Aorta (tissue), 5 donors: ENCODE data around the gene CLIP4. TPM values are rescaled to one million over a fixed set of nuclear protein-coding genes. Genes with fewer than 3 reads are reported as not detected.

ENCODE experiments used
- ATAC-seq: fragments of 200-7000 bp; cut with Tn5 transposase; one replicate; pipeline ENCODE4 v1.9.1; 2022; ENCODE audit warnings: moderate library complexity; ENCODE audit not compliant: low FRiP score
- DNase-seq, 2 donors: peaks; one replicate each; pipeline ENCODE4 v3.0.0-alpha.2; 2020
- H3K27ac ChIP-seq, 2 donors: one replicate each; pipeline ENCODE4 v1.5.1; 2013; ENCODE audit warnings: low read length in 2 of 2, mild to moderate bottlenecking in 2 of 2, moderate library complexity in 2 of 2, control low read depth in 1 of 2, inconsistent platforms in 1 of 2, low read depth in 1 of 2
- H3K27me3 ChIP-seq, 2 donors: one replicate each; pipeline ENCODE4 v1.6.1; 2013; ENCODE audit warnings: control low read depth in 1 of 2, low read length in 1 of 2, mild to moderate bottlenecking in 1 of 2, moderate library complexity in 1 of 2; ENCODE audit not compliant: insufficient read depth in 2 of 2, control insufficient read depth in 1 of 2
- H3K36me3 ChIP-seq, 2 donors: one replicate each; pipeline ENCODE4 v1.6.1; 2013; ENCODE audit warnings: control low read depth in 1 of 2, low read length in 1 of 2, mild to moderate bottlenecking in 1 of 2; ENCODE audit not compliant: insufficient read depth in 2 of 2, control insufficient read depth in 1 of 2
- H3K4me1 ChIP-seq, 2 donors: one replicate each; pipeline ENCODE4 v1.6.1; 2013; ENCODE audit warnings: low read length in 2 of 2, control low read depth in 1 of 2, mild to moderate bottlenecking in 1 of 2, moderate library complexity in 1 of 2; ENCODE audit not compliant: insufficient read depth in 2 of 2, control insufficient read depth in 1 of 2
- H3K4me3 ChIP-seq, 2 donors: one replicate each; pipeline ENCODE4 v1.5.1; 2013; ENCODE audit warnings: low read length in 2 of 2, control low read depth in 1 of 2, mild to moderate bottlenecking in 1 of 2
- H3K9me3 ChIP-seq: one replicate; pipeline ENCODE4 v1.6.1; 2013; ENCODE audit warnings: mild to moderate bottlenecking, low read length; ENCODE audit not compliant: control insufficient read depth
- WGBS, 2 donors: extraction: QIAGEN DNeasy Blood & Tissue Kit; methylation state at CpG; one replicate each; pipeline ENCODE4 v1.1.7; 2013; 5-methylcytosine and 5-hydroxymethylcytosine counted together
- intact Hi-C, 2 donors: fragments of 100-400 bp; cut with DNase I; formaldehyde crosslinking; loops; one replicate each; pipeline versions ENCODE4 v1.14.2 to v1.15.0; 2022
- polyA plus RNA-seq, 2 donors: library from polyadenylated mRNA; stranded (reverse); fragments of 200-250 nt; gene quantifications; one replicate each; pipeline ENCODE4 v1.2.3, GENCODE V29; 2013
- total RNA-seq, 2 donors: library from RNA; stranded (reverse); fragmentation: NEBNext Ultra II Directional; extraction: Animal tissue kit (Norgen Biotek cat#: 25700); gene quantifications; one replicate each; pipeline ENCODE4 v1.2.1, GENCODE V29; 2021
- donor health status: healthy with polysubstance abuse.
- donor health status: Bipolar disorder and iron deficiency.
- donor health status: DM: no; HTN: no; CAD: no.
- donor health status: DM: no; HTN: no; CAD: no.
- donor health status: DM: yes; HTN: yes; CAD: no.

Gene CLIP4
- total and polyA plus RNA-seq, 4 donors: 7.6 to 52.3 (median 31.8) TPM

DNA sequence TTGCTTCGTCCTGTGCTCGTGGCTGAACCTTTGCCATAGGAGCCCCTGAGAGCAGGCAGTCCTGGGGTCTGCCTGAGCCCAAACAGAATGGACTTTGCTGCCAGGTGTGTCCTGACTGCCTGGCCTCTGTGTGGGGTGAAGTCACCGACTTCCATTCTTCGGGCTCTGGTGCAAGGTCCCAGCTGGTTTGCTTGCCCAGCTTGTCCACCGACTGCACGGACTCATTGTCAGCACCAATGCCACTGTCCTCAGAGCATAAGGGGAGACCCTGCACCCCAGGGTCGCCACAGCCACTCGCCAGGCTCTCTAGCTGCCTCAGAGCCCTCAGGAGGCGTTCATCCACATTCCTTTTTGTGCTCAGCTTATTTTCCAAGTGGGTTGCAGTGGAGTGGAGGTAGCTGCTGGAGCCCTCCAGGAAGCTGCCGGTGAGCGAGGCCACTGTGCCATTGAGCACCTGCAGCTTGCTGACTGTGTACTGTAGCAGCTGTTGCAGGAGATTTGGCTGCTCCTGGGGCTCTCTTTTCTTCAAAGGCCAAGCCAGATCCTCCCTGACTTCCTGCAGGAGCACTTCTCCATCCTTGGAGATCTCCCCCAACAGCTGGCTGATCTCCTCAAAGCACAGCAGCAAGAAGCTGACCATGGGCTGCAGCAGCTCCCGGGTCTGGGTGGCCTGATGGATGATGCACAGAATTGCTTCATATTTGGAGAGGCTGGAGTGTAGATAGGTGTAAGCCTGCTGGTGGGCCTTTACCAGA lies 42.1 kb upstream of the CLIP4 start:
- H3K27ac ChIP-seq: no peak overlapping the region
- H3K36me3 ChIP-seq: no peaks in the 10 kb centered on the region
- DNase-seq (no peak), ATAC-seq (no peak)
- H3K27me3 ChIP-seq: no peaks in the 10 kb centered on the region
- H3K4me1 ChIP-seq: no peaks in the 10 kb centered on the region
- 84 to 88% methylated on average over 12 of the region's 12 CpGs for WGBS, 2 donors
- H3K4me3 ChIP-seq: no peak overlapping the region
- intact Hi-C loops: no loop called here
- H3K9me3 ChIP-seq: peaks cover 2% of the 10 kb centered on the region

DNA sequence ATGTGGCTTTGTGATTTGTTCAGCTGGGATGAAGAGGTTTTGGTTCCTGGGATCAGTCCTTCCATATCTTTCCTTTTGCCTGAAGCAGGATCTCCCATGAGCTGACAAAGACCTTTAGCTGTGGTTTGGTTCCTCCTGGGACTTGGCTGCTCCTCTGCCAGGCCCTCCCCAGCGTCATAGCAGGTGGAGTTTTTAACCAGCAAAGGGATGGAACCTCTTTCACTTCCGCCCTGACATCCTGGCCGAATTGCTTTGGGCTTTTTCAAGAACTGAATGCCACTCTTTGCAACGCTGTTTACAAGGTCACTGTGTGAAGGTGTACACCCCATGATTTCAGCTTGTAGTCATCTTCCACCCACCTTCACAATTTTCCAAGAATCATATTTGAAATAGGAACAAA lies 41.3 kb upstream of the CLIP4 start:
- Histone ChIP-seq H3K4me3 (no peak overlapping the region), H3K4me1 (no peaks in the 10 kb centered on the region), H3K27me3 (no peaks in the 10 kb centered on the region), H3K9me3 (peaks cover 2% of the 10 kb centered on the region), H3K36me3 (no peaks in the 10 kb centered on the region), H3K27ac (no peak overlapping the region)
- ATAC-seq (no peak), DNase-seq (no peak)
- WGBS, 2 donors: 79 to 84% methylated on average over 4 of the region's 4 CpGs
- intact Hi-C loops: no loop called here

DNA sequence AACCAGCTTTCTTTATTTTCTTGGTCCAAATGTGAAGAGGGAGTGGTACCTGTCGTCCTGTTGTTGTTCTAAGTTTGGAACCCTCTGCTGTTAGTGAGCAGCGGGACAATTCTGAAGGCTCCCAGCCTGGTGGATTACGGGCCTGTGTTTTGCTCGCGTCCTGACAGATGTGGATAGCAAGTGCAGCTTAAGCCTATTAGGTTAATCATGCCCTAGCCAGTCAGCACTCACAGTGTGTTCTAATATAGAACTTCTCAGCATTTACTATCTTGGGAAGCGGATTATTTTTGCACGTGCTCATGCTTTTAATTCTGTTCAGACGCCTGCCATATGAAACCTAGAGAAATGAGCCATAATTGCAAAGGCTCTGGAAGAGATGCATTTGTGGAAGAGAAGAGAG lies 40.8 kb upstream of the CLIP4 start, which contains the start of gene PCARE:
Gene PCARE, minus strand, starts transcription at position 113 of the 400 bp plus-strand sequence. CDS start 262 bp downstream, outside the sequence.
- DNase-seq: no peak
- no peaks in the 10 kb centered on the region for H3K27me3 ChIP-seq
- no peaks in the 10 kb centered on the region for H3K4me1 ChIP-seq
- H3K9me3 ChIP-seq: peaks cover 6% of the 10 kb centered on the region
- ATAC-seq: no peak
- H3K27ac ChIP-seq: no peak within 1 kb of the TSS
- 83 to 86% methylated on average over 8 of the region's 8 CpGs for WGBS, 2 donors
- intact Hi-C loops: no loop called here
- no peak within 1 kb of the TSS for H3K4me3 ChIP-seq
- no peaks in the 10 kb centered on the region for H3K36me3 ChIP-seq

DNA sequence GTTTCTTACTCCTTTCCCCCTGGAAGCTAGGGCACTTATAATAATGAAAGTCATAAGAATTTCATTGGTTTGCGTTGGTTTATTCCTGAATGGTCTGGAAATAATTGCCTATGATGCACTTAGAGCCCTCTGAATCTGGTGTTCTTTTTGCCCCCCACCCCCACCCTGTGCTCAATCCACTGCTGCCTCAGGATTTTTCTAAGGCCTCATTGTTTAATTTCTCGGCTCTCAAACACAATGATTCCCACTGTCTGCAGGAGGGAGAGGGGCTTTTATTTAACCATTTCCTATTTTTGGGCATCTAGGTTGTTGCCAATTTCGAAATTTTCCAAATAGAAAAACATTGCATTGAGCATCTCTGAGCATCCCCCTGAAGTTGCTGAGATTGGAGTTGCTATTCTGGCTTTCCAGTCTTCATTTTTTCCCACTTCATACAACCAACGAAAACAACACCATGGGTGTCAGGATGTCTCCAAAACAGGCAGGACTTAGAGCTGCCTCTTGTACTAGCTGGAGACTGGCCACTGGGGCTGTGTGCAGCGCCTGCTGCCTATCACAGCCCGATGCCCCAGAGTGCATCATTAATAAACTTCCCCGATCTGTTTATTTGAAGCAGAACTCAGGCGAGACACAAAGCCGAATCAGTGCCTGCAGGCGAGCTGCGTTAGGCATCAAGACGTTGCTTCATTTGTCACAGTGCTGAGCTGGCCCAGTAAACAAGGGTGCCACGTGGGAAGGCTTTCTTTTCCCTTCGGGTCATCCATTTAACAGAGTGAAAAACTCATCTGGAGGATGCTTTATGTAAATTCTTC lies 39.1 kb upstream of the CLIP4 start:
- Histone ChIP-seq H3K9me3 (peaks cover 16% of the 10 kb centered on the region), H3K36me3 (no peaks in the 10 kb centered on the region), H3K27me3 (no peaks in the 10 kb centered on the region), H3K4me3 (no peak overlapping the region), H3K27ac (no peak overlapping the region), H3K4me1 (no peaks in the 10 kb centered on the region)
- ATAC-seq (no peak), DNase-seq (no peak)
- intact Hi-C loops: no loop called here
- WGBS, 2 donors: 38 to 44% methylated on average over 14 of the region's 14 CpGs

DNA sequence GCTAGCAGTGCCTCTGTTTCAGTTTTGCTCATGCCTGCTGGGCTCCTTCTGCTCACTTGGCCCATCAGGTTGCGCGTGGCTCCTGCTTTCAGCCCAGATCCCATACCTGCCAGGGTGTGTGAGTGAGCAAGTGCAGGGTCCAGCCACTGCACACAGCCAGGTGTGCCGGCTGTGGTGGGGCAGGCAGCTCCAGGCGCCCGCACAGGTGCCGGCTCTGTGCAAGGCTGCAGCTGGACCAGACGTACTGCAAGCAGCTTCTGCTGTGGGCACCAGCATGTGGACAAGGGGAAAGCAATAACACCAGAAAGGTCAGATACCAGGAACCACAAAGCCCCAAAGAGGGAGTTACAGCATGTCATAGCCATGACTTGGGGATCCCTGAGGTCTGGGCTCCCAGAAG lies 35.3 kb upstream of the CLIP4 start:
- Histone ChIP-seq H3K27me3 (no peaks in the 10 kb centered on the region), H3K9me3 (peaks cover 16% of the 10 kb centered on the region), H3K36me3 (no peaks in the 10 kb centered on the region), H3K4me3 (no peak overlapping the region), H3K4me1 (no peaks in the 10 kb centered on the region), H3K27ac (no peak overlapping the region)
- DNase-seq (no peak), ATAC-seq (no peak)
- WGBS, 2 donors: 95 to 96% methylated on average over 7 of the region's 7 CpGs
- intact Hi-C loops: no loop called here

DNA sequence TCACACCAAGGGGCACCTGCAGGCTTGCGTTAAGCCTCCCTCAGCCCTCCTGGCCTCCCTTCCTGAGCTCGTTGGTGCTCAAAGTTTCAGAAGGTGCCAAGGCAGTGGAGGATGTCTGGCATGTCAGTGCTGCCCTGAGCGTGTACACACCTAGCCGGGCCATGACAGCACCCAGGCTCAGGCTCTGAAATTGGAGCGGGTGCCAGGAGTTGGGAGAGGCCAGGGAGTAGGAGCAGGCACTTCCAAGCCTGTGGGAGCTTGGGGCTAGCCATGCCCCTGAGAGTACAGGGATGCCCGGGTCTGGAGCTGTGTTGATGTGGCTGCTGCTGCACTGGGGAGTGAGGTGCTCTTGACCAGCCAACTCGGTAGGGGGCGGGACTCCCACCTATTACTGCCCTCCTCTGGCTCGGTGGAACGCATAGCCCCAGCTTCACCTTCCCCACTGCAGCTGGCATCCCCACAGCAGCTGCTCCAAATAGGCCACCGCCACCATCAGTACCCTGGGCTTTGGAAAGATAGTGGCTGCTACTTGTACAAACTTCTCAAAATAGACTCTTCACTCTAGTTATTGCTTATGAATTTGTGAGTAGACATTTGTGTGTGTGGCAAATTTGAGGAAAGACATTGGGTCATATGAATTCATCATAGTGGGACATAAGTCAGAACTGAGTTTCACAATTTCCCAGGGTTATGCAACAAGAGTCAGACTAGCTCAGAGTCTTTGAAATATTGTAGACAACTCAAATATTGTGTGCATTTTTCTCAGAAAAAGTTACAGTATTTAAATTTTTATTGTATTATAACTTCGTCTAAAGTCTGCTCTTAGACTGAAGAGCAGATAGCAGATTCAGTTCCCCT lies 34.1 kb upstream of the CLIP4 start:
- ATAC-seq: no peak
- Histone ChIP-seq H3K27ac (no peak overlapping the region), H3K36me3 (no peaks in the 10 kb centered on the region), H3K27me3 (no peaks in the 10 kb centered on the region), H3K4me3 (no peak overlapping the region), H3K4me1 (no peaks in the 10 kb centered on the region), H3K9me3 (peaks cover 16% of the 10 kb centered on the region)
- 76 to 78% methylated on average over 12 of the region's 12 CpGs for WGBS, 2 donors
- no peak for DNase-seq
- intact Hi-C loops: no loop called here

DNA sequence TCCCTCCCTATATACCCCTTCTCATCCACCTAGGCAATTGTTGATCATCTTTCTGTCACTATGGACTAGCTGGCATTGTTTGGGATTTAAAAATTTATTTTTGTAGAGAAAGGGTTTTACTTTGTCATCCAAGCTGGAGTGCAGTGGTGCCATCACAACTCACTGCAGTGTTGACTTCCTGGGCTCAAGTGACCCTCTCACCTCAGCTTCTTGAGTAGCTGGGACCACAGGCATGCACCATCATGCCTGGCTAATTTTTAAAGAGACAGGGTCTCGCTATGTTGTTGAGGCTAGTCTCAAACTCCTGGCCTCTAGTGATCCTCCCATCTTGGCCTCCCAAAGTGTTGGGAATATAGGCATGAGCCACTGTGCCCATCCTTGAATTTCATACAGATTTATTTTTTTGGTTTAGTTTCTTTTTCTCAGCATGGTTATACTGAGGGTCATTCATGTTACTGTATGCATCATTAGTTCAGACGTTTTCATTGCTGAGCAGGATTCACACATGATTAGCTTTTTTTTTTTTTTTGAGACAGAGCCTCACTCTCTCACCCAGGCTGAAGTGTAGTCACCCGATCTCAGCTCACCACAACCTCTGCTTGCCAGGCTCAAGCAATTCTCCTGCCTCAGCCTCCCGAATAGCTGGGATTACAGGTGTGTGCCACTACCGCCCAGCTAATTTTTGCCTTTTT lies 32.3 kb upstream of the CLIP4 start:
- no peaks in the 10 kb centered on the region for H3K27me3 ChIP-seq
- H3K4me3 ChIP-seq: no peak overlapping the region
- H3K4me1 ChIP-seq: no peaks in the 10 kb centered on the region
- 85 to 87% methylated on average over 5 of the region's 5 CpGs for WGBS, 2 donors
- H3K9me3 ChIP-seq: peaks cover 14% of the 10 kb centered on the region
- no peak overlapping the region for H3K27ac ChIP-seq
- intact Hi-C loops: no loop called here
- H3K36me3 ChIP-seq: no peaks in the 10 kb centered on the region
- ATAC-seq (no peak), DNase-seq (no peak)

DNA sequence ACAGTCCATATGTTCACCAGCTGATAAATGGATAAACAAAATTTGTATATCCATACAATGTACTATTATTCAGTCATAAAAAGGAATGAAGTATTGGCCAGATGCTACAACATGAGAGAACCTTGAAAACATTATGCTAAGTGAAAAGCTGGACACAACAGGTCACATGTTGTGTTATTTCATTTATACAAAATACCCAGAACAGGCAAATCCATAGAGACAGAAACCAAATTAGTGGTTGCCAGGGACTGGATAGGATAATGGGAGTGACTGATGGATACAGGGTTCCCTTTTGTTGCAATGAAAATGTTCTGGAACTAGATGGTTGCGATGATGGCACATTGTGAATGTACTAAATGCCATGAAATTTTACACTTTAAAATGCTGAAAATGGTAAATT lies 30.7 kb upstream of the CLIP4 start:
- Histone ChIP-seq H3K36me3 (no peaks in the 10 kb centered on the region), H3K4me1 (no peaks in the 10 kb centered on the region), H3K4me3 (no peak overlapping the region), H3K27me3 (no peaks in the 10 kb centered on the region), H3K9me3 (peaks cover 9% of the 10 kb centered on the region), H3K27ac (no peak overlapping the region)
- intact Hi-C loops: no loop called here
- DNase-seq (no peak), ATAC-seq (no peak)
- WGBS, 2 donors: 95 to 97% methylated on average over 1 of the region's 1 CpG
